NB4 (cell line): ENCODE data around the gene RHOT1.

Experiments used
- DNase-seq: peaks from one replicate; pipeline ENCODE4 v3.0.0; 2010; ENCODE audit warnings: low read depth
- H3K4me3 ChIP-seq: one replicate; pipeline ENCODE4 v1.5.1; 2011; ENCODE audit warnings: mild to moderate bottlenecking, low read depth, low read length, moderate library complexity
- MYC ChIP-seq: IDR thresholded peaks from 2 replicates; pipeline ENCODE4 v1.6.1; 2011; ENCODE audit warnings: low read depth, low read length
- POLR2A ChIP-seq: IDR thresholded peaks from 2 replicates; pipeline ENCODE4 v1.6.1; 2011; ENCODE audit warnings: mild to moderate bottlenecking; ENCODE audit not compliant: insufficient read length; ENCODE audit errors: extremely low read depth
- TF ChIP-seq, protein P1 (sequence below): IDR thresholded peaks from 2 replicates; pipeline ENCODE4 v1.6.1; 2011; ENCODE audit warnings: low read depth, low read length
- TF ChIP-seq, protein P2 (sequence below): IDR thresholded peaks from one replicate; pipeline ENCODE4 v1.5.1; 2012; ENCODE audit warnings: low read depth, low read length

Gene RHOT1

DNA sequence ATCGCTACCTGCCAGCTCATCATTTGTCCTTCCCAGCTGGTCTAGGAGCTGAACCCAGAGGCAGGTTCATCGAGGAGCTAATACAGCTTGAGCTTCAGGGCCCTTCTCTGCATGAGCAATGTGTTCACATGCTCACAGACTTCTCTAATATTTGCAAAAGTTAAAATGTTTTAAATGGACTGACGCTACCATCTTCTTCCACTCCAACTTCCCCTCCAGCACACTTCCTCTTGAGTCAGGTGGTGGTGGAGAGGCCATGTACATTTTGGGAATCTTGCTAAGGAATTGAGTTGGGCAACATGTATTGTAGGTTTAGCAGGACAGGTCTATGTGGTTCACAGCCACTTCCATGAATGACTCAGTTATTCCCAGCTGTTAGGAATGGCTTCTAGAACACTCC is 21.6 kb upstream of the RHOT1 start:
- no peak for DNase-seq
- no peak overlapping the region for H3K4me3 ChIP-seq
- TF ChIP-seq, protein P1, sequence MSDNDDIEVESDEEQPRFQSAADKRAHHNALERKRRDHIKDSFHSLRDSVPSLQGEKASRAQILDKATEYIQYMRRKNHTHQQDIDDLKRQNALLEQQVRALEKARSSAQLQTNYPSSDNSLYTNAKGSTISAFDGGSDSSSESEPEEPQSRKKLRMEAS: no peak
- TF ChIP-seq MYC: no peak
- no peak for TF ChIP-seq POLR2A
- TF ChIP-seq, protein P2, sequence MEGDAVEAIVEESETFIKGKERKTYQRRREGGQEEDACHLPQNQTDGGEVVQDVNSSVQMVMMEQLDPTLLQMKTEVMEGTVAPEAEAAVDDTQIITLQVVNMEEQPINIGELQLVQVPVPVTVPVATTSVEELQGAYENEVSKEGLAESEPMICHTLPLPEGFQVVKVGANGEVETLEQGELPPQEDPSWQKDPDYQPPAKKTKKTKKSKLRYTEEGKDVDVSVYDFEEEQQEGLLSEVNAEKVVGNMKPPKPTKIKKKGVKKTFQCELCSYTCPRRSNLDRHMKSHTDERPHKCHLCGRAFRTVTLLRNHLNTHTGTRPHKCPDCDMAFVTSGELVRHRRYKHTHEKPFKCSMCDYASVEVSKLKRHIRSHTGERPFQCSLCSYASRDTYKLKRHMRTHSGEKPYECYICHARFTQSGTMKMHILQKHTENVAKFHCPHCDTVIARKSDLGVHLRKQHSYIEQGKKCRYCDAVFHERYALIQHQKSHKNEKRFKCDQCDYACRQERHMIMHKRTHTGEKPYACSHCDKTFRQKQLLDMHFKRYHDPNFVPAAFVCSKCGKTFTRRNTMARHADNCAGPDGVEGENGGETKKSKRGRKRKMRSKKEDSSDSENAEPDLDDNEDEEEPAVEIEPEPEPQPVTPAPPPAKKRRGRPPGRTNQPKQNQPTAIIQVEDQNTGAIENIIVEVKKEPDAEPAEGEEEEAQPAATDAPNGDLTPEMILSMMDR: no peak

DNA sequence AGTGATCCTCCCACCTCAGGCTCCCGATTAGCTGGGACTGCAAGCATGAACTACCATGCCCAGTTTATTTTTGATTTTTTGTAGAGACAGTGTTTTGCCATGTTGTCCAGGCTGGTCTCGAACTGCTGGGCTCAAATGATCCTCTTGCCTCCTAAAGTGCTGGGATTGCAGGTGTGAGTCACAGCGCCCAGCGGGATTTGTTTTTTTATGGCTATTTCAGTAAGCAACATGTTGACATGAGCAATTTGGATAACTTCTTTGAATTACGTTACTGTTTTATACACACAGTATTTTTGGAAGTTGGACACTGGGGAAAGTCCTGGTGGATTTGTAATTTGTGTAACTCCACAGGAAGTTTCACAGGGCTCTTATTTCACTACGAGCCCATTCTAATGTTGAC is 18.5 kb upstream of the RHOT1 start:
- TF ChIP-seq POLR2A: no peak
- no peak for TF ChIP-seq MYC
- TF ChIP-seq, protein P1: no peak
- TF ChIP-seq, protein P2: no peak
- H3K4me3 ChIP-seq: no peak overlapping the region
- no peak for DNase-seq

DNA sequence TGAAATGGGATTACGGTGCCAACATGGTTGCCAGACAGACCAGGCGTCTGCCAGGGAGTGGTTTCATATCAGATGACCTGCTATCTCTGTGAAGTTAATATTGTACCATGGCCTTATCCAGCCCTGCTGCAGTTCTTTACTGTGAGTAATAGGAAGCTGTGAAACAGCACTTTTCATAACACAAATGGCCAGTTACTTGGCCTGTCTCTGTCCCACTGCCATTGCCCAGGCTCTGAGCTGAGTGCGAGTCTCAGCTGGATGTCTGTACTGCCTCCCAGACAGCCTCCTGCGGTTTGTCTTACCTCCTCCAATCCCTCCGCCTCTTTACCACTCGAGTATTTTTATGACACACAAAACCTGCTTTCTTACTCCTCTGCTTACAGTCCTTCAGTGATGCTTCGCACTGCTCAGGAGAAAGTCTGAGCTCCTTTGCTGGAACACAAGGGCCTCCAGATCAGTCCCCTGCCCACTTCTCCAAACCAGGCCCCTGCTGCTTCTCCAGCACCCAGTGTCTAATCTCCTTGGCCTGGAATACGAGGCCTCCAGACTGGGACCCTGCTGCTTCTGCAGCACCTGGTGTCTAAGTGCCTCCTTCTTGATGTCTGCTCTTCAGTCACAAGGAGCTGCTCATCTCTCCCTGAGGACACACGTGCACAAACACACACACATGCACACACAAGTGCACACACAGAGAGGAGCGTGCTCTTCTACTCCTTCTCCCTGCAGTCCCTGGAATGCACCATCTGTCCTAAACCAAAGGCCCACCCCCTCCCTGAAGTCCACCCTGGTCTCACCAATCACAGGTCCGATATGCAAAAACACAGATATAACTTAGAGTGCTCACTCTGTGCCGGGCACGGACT is 17.1 kb upstream of the RHOT1 start:
- H3K4me3 ChIP-seq: no peak overlapping the region
- no peak for DNase-seq
- TF ChIP-seq, protein P1: no peak
- TF ChIP-seq, protein P2: no peak

DNA sequence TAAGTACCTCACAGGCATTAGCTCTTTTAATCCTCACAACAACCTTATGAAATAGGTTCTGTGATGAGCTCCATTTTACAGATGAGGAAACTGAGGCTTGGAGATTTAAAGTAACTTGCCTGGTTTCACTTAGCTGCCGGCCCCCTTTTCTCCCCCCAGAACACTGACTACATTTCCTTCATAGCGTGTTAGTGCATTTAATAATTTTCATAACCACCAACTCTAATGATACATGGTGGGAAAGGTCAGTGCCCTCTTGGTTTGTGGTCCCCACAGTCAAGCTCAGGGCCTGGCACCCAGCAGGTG is 16.5 kb upstream of the RHOT1 start:
- no peak for TF ChIP-seq POLR2A
- TF ChIP-seq, protein P1: no peak
- no peak overlapping the region for H3K4me3 ChIP-seq

DNA sequence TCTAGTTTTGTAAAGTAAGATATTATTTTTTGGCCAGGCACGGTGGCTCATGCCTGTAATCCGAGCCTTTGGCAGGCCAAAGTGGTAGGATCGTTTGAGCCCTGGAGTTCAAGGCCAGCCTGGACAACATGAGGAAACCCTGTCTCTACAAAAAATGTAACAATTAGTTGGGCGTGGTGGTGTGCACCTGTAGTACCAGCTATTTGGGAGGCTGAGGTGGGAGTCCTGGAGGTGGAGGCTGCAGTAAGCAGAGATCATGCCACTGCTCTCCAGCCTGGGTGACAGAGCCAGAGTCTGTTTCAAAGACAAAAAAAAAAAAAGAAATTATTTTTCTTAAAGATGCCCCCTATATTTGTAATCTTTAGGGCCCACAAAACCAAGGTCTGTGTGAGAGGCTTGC is 16.0 kb upstream of the RHOT1 start:
- no peak for DNase-seq
- TF ChIP-seq, protein P2: no peak
- TF ChIP-seq, protein P1: no peak
- no peak for TF ChIP-seq MYC
- TF ChIP-seq POLR2A: no peak
- H3K4me3 ChIP-seq: no peak overlapping the region

More for the DNA sequence above, 16.5 kb upstream of the RHOT1 start:
- DNase-seq: no peak

DNA sequence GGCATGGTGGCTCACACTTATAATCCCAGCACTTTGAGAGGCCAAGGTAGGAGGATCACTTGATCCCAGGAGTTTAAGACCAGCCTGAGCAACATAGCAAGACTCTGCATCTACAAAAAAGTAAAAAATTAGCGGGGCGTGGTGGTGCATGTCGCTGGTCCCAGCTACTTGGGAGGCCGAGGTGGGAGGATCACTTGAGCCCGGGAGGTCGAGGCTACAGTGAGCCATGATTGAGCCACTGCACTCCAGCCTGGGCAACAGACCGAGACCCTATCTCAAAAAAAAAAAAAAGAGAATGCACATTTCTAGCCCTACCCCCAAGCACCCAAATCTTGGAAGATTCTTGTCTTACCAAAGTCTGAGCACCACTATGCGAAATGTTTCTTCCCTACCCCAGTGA is 15.6 kb upstream of the RHOT1 start:
- TF ChIP-seq, protein P1: no peak
- no peak for TF ChIP-seq MYC
- TF ChIP-seq, protein P2: no peak
- TF ChIP-seq POLR2A: no peak
- DNase-seq: no peak
- no peak overlapping the region for H3K4me3 ChIP-seq
